SK-N-SH treated with all-trans-retinoic acid at 6 μM for 48 hours (cell line): ENCODE measurements around the gene CHKA.

ENCODE experiments used
- ATAC-seq: fragments of 200-7000 bp; cut with Tn5 transposase; 3 replicates; pipeline ENCODE4 v1.9.1; 2020; ENCODE audit warnings: mild to moderate bottlenecking, moderate library complexity
- BACH2 ChIP-seq: fragments of 250-450 bp; sonication (Bioruptor Pico); IDR thresholded peaks from 2 replicates; pipeline ENCODE4 v1.9.0; 2021; ENCODE audit warnings: mild to moderate bottlenecking, borderline replicate concordance
- CSDC2 ChIP-seq: fragments of 250-450 bp; sonication (Bioruptor Pico); IDR thresholded peaks from 2 replicates; pipeline ENCODE4 v1.5.0; 2020; ENCODE audit warnings: mild to moderate bottlenecking, moderate library complexity
- ESRRG ChIP-seq: fragments of 250-450 bp; sonication (Bioruptor Pico); IDR thresholded peaks from 2 replicates; pipeline ENCODE4 v1.6.1; 2021; ENCODE audit warnings: mild to moderate bottlenecking
- GLIS3 ChIP-seq: fragments of 250-450 bp; sonication (Bioruptor Pico); IDR thresholded peaks from 2 replicates; pipeline ENCODE4 v1.5.0; 2020; ENCODE audit warnings: mild to moderate bottlenecking, moderate library complexity
- ISL1 ChIP-seq: fragments of 250-450 bp; sonication (Bioruptor Pico); IDR thresholded peaks from 2 replicates; pipeline ENCODE4 v2.1.2; 2022; ENCODE audit warnings: mild to moderate bottlenecking, moderate library complexity
- OSR1 ChIP-seq: fragments of 250-450 bp; sonication (Bioruptor Pico); IDR thresholded peaks from 2 replicates; pipeline ENCODE4 v1.8.0; 2022; ENCODE audit warnings: moderate library complexity, mild to moderate bottlenecking, inconsistent platforms
- PPARA ChIP-seq: fragments of 250-450 bp; sonication (Bioruptor Pico); IDR thresholded peaks from 2 replicates; pipeline ENCODE4 v1.5.0; 2020; ENCODE audit warnings: mild to moderate bottlenecking, borderline replicate concordance
- RARB ChIP-seq: fragments of 250-450 bp; sonication (Bioruptor Pico); IDR thresholded peaks from 2 replicates; pipeline ENCODE4 v1.8.0; 2021; ENCODE audit warnings: mild to moderate bottlenecking, moderate library complexity
- SNAI2 ChIP-seq: fragments of 250-450 bp; sonication (Bioruptor Pico); IDR thresholded peaks from 2 replicates; pipeline ENCODE4 v1.5.0; 2020; ENCODE audit warnings: mild to moderate bottlenecking, moderate library complexity
- TCF4 ChIP-seq: fragments of 250-450 bp; sonication (Bioruptor Pico); IDR thresholded peaks from 2 replicates; pipeline ENCODE4 v1.8.0; 2021; ENCODE audit warnings: mild to moderate bottlenecking, moderate library complexity, borderline replicate concordance
- TOX ChIP-seq: fragments of 250-450 bp; sonication (Bioruptor Pico); IDR thresholded peaks from 2 replicates; pipeline ENCODE4 v1.8.0; 2021; ENCODE audit warnings: mild to moderate bottlenecking, moderate library complexity, borderline replicate concordance
- ZFP3 ChIP-seq: fragments of 250-450 bp; sonication (Bioruptor Pico); IDR thresholded peaks from 2 replicates; pipeline ENCODE4 v1.5.0; 2020; ENCODE audit warnings: mild to moderate bottlenecking, moderate library complexity
- ZFP30 ChIP-seq: fragments of 450-650 bp; formaldehyde crosslinking; IDR thresholded peaks from 2 replicates; pipeline ENCODE4 v1.5.0; 2022; ENCODE audit warnings: mild to moderate bottlenecking, moderate library complexity
- ZNF565 ChIP-seq: fragments of 450-650 bp; formaldehyde crosslinking; conservative IDR thresholded peaks from 2 replicates; pipeline ENCODE4 v1.5.0; 2020; ENCODE audit warnings: low read depth, mild to moderate bottlenecking, moderate library complexity
- ZNF70 ChIP-seq: fragments of 450-650 bp; formaldehyde crosslinking; IDR thresholded peaks from 2 replicates; pipeline ENCODE4 v1.5.0; 2020; ENCODE audit warnings: mild to moderate bottlenecking, moderate library complexity
- ZNF8 ChIP-seq: fragments of 450-650 bp; formaldehyde crosslinking; IDR thresholded peaks from 2 replicates; pipeline ENCODE4 v1.5.0; 2020; ENCODE audit warnings: mild to moderate bottlenecking, moderate library complexity
- TF ChIP-seq, protein P1 (sequence below): fragments of 250-450 bp; sonication (Bioruptor Pico); IDR thresholded peaks from 2 replicates; pipeline ENCODE4 v1.5.0; 2020; ENCODE audit warnings: mild to moderate bottlenecking, moderate library complexity
- TF ChIP-seq, protein P2 (sequence below): fragments of 250-450 bp; sonication (Bioruptor Pico); IDR thresholded peaks from 2 replicates; pipeline ENCODE4 v1.5.1; 2021; ENCODE audit warnings: mild to moderate bottlenecking, moderate library complexity
- TF ChIP-seq, protein P3 (sequence below): fragments of 250-450 bp; sonication (Bioruptor Pico); IDR thresholded peaks from 2 replicates; pipeline ENCODE4 v1.5.1; 2020; ENCODE audit warnings: low read depth, mild to moderate bottlenecking, moderate library complexity
- TF ChIP-seq, protein P4 (sequence below): fragments of 250-450 bp; sonication (Bioruptor Pico); IDR thresholded peaks from 2 replicates; pipeline ENCODE4 v1.8.0; 2021; ENCODE audit warnings: low read depth, mild to moderate bottlenecking, moderate library complexity, borderline replicate concordance

Gene CHKA

DNA sequence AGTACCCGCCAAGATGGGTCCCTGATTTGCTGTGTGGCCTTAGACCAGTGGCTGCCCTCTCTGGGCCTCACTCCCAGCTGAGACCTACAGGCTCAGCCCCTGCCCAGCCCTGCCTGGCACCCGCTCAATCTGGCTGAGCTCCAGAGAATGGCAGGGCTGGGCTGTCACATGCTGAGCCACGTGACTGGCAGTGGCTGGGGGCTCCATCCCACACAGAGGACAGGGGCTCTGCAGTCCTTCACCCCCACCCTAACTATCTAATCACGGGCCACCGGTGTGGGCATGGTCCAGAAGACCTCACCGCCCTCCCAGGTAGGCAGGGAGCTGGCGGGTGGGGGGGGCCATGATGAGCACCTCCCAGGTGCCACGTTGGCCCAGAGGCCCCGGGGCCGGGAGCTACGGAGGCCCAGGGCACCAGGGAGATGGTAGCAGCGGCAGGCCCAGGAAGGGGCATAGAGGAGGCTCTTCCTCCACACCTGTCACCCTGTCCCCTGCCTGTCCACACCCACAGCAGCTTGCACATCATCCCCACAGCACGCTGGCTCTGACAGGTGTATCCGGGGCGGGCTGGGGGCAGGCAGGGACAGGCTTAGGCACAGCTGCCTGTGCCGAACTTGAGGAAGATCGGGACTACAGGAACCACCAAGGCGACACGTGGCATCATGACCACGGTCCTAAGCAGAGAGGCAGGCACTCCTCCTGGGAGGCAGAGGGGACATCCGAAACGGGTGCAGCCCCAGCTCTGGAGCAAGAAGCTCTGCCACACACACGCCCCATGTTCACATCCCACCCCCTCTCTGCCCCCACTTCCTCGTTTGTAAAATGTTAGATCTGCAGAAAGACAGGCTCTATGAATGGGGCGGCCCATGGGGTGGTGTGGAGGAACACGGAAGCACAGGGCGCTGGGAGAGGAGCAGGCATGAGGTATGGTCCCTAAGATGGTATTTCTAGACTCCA is 112.5 kb downstream of the CHKA start:
- TF ChIP-seq CSDC2 (CRISPR knock-in tag) (no peak), ZNF70 (CRISPR knock-in tag) (no peak), GLIS3 (CRISPR knock-in tag) (no peak), TOX (CRISPR knock-in tag) (no peak), RARB (no peak), ZNF8 (CRISPR knock-in tag) (no peak), PPARA (no peak)
- TF ChIP-seq, protein P1, sequence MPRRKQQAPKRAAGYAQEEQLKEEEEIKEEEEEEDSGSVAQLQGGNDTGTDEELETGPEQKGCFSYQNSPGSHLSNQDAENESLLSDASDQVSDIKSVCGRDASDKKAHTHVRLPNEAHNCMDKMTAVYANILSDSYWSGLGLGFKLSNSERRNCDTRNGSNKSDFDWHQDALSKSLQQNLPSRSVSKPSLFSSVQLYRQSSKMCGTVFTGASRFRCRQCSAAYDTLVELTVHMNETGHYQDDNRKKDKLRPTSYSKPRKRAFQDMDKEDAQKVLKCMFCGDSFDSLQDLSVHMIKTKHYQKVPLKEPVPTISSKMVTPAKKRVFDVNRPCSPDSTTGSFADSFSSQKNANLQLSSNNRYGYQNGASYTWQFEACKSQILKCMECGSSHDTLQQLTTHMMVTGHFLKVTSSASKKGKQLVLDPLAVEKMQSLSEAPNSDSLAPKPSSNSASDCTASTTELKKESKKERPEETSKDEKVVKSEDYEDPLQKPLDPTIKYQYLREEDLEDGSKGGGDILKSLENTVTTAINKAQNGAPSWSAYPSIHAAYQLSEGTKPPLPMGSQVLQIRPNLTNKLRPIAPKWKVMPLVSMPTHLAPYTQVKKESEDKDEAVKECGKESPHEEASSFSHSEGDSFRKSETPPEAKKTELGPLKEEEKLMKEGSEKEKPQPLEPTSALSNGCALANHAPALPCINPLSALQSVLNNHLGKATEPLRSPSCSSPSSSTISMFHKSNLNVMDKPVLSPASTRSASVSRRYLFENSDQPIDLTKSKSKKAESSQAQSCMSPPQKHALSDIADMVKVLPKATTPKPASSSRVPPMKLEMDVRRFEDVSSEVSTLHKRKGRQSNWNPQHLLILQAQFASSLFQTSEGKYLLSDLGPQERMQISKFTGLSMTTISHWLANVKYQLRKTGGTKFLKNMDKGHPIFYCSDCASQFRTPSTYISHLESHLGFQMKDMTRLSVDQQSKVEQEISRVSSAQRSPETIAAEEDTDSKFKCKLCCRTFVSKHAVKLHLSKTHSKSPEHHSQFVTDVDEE (CRISPR knock-in tag), result no peak
- TF ChIP-seq, all 23 proteins: peak for 0
- ATAC-seq, result no peak

DNA sequence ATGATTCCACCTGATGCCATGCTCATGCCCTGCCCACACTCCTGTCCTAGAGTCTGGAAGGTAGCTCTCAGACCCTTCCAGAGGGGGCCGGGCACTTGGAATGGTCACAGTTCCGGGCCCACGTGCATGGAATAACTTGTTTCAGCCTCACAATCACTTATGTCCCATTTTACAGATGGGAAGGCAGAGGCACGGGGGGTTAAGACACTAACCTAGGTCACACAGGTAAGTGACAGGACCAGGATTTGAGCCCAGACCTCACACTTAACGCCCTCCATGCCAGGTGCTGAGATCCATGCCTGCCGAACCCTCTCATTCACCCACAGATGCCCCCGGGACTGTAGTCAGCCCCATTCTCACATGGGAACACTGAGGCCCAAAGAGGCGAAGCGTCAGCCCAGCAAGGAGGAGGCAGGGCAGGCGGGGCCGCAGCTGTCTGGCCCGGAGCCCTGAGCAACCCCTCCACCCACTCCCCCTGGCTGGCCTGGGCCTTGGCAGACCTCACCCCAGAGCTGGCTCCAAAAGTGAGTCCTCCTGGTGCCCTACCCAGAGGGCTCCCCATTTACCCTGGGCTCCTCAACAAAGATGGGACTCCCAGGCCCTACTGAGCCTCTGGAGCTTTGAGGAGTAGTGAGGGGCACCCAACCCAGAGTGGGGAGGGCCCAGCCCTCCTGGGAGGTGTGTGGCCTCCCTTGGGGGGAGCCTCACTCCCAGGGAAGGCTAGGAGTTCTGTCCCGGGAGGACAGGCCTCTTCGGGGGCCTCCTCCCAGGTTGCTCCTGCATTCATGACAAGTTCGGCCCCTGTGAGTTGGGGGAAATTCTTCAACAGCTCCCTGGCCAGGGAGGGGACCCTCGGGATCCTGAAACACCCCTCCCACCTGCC is 113.4 kb downstream of the CHKA start:
- no peak for ATAC-seq
- TF ChIP-seq OSR1 (CRISPR knock-in tag) (no peak), ZFP3 (CRISPR knock-in tag) (no peak), TCF4 (no peak), ZNF8 (CRISPR knock-in tag) (no peak), GLIS3 (CRISPR knock-in tag) (no peak), SNAI2 (CRISPR knock-in tag) (no peak), CSDC2 (CRISPR knock-in tag) (no peak), ESRRG (CRISPR knock-in tag) (no peak), BACH2 (CRISPR knock-in tag) (no peak), RARB (no peak), ISL1 (CRISPR knock-in tag) (no peak), ZNF70 (CRISPR knock-in tag) (no peak), ZFP30 (no peak), ZNF565 (CRISPR knock-in tag) (no peak)
- TF ChIP-seq, protein P1 (CRISPR knock-in tag), result no peak
- TF ChIP-seq, protein P2, sequence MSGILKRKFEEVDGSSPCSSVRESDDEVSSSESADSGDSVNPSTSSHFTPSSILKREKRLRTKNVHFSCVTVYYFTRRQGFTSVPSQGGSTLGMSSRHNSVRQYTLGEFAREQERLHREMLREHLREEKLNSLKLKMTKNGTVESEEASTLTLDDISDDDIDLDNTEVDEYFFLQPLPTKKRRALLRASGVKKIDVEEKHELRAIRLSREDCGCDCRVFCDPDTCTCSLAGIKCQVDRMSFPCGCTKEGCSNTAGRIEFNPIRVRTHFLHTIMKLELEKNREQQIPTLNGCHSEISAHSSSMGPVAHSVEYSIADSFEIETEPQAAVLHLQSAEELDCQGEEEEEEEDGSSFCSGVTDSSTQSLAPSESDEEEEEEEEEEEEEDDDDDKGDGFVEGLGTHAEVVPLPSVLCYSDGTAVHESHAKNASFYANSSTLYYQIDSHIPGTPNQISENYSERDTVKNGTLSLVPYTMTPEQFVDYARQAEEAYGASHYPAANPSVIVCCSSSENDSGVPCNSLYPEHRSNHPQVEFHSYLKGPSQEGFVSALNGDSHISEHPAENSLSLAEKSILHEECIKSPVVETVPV, result no peak
- TF ChIP-seq, protein P3, sequence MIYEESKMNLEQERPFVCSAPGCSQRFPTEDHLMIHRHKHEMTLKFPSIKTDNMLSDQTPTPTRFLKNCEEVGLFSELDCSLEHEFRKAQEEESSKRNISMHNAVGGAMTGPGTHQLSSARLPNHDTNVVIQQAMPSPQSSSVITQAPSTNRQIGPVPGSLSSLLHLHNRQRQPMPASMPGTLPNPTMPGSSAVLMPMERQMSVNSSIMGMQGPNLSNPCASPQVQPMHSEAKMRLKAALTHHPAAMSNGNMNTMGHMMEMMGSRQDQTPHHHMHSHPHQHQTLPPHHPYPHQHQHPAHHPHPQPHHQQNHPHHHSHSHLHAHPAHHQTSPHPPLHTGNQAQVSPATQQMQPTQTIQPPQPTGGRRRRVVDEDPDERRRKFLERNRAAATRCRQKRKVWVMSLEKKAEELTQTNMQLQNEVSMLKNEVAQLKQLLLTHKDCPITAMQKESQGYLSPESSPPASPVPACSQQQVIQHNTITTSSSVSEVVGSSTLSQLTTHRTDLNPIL (CRISPR knock-in tag), result no peak
- TF ChIP-seq, protein P4, sequence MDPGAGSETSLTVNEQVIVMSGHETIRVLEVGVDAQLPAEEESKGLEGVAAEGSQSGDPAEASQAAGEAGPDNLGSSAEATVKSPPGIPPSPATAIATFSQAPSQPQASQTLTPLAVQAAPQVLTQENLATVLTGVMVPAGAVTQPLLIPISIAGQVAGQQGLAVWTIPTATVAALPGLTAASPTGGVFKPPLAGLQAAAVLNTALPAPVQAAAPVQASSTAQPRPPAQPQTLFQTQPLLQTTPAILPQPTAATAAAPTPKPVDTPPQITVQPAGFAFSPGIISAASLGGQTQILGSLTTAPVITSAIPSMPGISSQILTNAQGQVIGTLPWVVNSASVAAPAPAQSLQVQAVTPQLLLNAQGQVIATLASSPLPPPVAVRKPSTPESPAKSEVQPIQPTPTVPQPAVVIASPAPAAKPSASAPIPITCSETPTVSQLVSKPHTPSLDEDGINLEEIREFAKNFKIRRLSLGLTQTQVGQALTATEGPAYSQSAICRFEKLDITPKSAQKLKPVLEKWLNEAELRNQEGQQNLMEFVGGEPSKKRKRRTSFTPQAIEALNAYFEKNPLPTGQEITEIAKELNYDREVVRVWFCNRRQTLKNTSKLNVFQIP (CRISPR knock-in tag), result no peak
- TF ChIP-seq, all 23 proteins: peak for 0
